B cell (primary cell): ENCODE measurements around the gene CRYM. TPM values are rescaled to one million over a fixed set of nuclear protein-coding genes. Genes with fewer than 3 reads are reported as not detected.

ENCODE experiments used
- ATAC-seq: fragments of 200-7000 bp; cut with Tn5 transposase; one replicate; pipeline ENCODE4 v1.10.0; 2021; ENCODE audit warnings: low read depth, mild to moderate bottlenecking, moderate number of reproducible peaks, moderate library complexity
- CTCF ChIA-PET: fragments of 350-600 bp; sonication (Branson Sonifier 250); formaldehyde crosslinking; loops from one replicate; lab custom pipeline; 2021; ENCODE audit warnings: antibody characterized with exemption, inconsistent platforms; lab: Charles Lee
- POLR2A ChIA-PET: fragments of 350-600 bp; sonication (Branson Sonifier 250); formaldehyde crosslinking; loops from one replicate; lab custom pipeline; 2021; ENCODE audit warnings: antibody characterized with exemption; lab: Charles Lee
- DNase-seq: peaks from one replicate; pipeline ENCODE4 v3.0.0; 2013
- H2AFZ ChIP-seq: 2 replicates; pipeline ENCODE4 v1.6.1; 2012; ENCODE audit warnings: mild to moderate bottlenecking, low read depth, low read length; ENCODE audit not compliant: insufficient read depth, poor library complexity, severe bottlenecking
- H3K27ac ChIP-seq, 2 donors: 1 replicate in 1 of 2; 2 replicates in 1 of 2; pipeline ENCODE4 v1.5.1; 2012 to 2013; ENCODE audit warnings: low read length in 2 of 2, mild to moderate bottlenecking in 2 of 2, moderate library complexity in 1 of 2
- H3K27me3 ChIP-seq, 4 experiments: fragments of 200-600 bp in 1 of 4; sonication (generic) in 1 of 4; replicated peaks in 1 of 4; 1 replicate in 2 of 4; 2 replicates in 2 of 4; pipeline versions ENCODE4 v1.6.1 to v1.7.0; 2013 to 2016; ENCODE audit warnings: low read length in 3 of 4, mild to moderate bottlenecking in 2 of 4, mixed read lengths in 1 of 4, moderate library complexity in 1 of 4; ENCODE audit not compliant: insufficient read depth in 4 of 4, control insufficient read depth in 3 of 4; ENCODE audit errors: control extremely low read depth in 1 of 4
- H3K36me3 ChIP-seq, 2 experiments: replicated peaks in 1 of 2; 1 replicate in 1 of 2; 2 replicates in 1 of 2; pipeline versions ENCODE4 v1.6.1 to v1.7.1; 2013; ENCODE audit warnings: low read length in 1 of 2; ENCODE audit not compliant: insufficient read depth in 2 of 2, control insufficient read depth in 1 of 2; ENCODE audit errors: control extremely low read depth in 1 of 2, extremely low read depth in 1 of 2
- H3K4me1 ChIP-seq, 2 donors: fragments of 200-600 bp in 1 of 2; sonication (generic) in 1 of 2; 1 replicate in 1 of 2; 2 replicates in 1 of 2; pipeline versions ENCODE4 v1.5.1 to v1.6.1; 2013 to 2017; ENCODE audit warnings: low read length in 2 of 2; ENCODE audit not compliant: control insufficient read depth in 2 of 2, insufficient read depth in 2 of 2
- H3K4me2 ChIP-seq: replicated peaks from 2 replicates; pipeline ENCODE3; 2012; ENCODE audit warnings: mild to moderate bottlenecking, low read depth, low read length; ENCODE audit not compliant: poor library complexity, severe bottlenecking
- H3K4me3 ChIP-seq, 5 experiments: fragments of 200-600 bp in 1 of 5; sonication (generic) in 1 of 5; 1 replicate in 3 of 5; 2 replicates in 2 of 5; pipeline versions ENCODE4 v1.5.1 to v1.7.0; 2011 to 2016; ENCODE audit warnings: low read length in 4 of 5, mild to moderate bottlenecking in 4 of 5, low read depth in 2 of 5, control low read depth in 1 of 5, moderate library complexity in 1 of 5; ENCODE audit not compliant: insufficient read depth in 1 of 5; ENCODE audit errors: control extremely low read depth in 1 of 5, extremely low read depth in 1 of 5
- H3K79me2 ChIP-seq: fragments of 200-600 bp; sonication (generic); one replicate; pipeline ENCODE4 v1.6.0; 2016; ENCODE audit warnings: low read length; ENCODE audit not compliant: control insufficient read depth, insufficient read depth
- H3K9ac ChIP-seq: fragments of 200-600 bp; sonication (generic); 2 replicates; pipeline ENCODE4 v1.6.1; 2017; ENCODE audit warnings: mild to moderate bottlenecking, low read length, moderate library complexity
- H3K9me3 ChIP-seq, 3 donors: one replicate each; pipeline versions ENCODE4 v1.6.1 to v1.7.1; 2013; ENCODE audit warnings: low read length in 2 of 3; ENCODE audit not compliant: control insufficient read depth in 2 of 3, insufficient read depth in 1 of 3; ENCODE audit errors: control extremely low read depth in 1 of 3
- H4K20me1 ChIP-seq: 2 replicates; pipeline ENCODE4 v1.6.0; 2012; ENCODE audit warnings: mild to moderate bottlenecking, low read length; ENCODE audit not compliant: insufficient read depth, control insufficient read depth, poor library complexity, severe bottlenecking
- H3K27ac Mint-ChIP-seq: one replicate; pipeline ENCODE4 v1.8.0; 2021; ENCODE audit warnings: mixed read lengths
- H3K27me3 Mint-ChIP-seq: one replicate; pipeline ENCODE4 v1.8.0; 2021; ENCODE audit warnings: mixed read lengths
- H3K4me1 Mint-ChIP-seq: one replicate; pipeline ENCODE4 v1.8.0; 2021; ENCODE audit warnings: mixed read lengths
- H3K4me3 Mint-ChIP-seq: one replicate; pipeline ENCODE4 v1.8.0; 2021; ENCODE audit warnings: mixed read lengths
- H3K9me3 Mint-ChIP-seq: one replicate; pipeline ENCODE4 v1.8.0; 2022; ENCODE audit warnings: mixed read lengths; ENCODE audit not compliant: insufficient read depth
- CTCF ChIP-seq: fragments of 200-600 bp; IDR thresholded peaks from one replicate; pipeline ENCODE4 v1.8.0; 2022; ENCODE audit warnings: antibody characterized with exemption, mild to moderate bottlenecking
- EZH2 ChIP-seq: IDR thresholded peaks from 2 replicates; pipeline ENCODE4 v1.6.1; 2012; ENCODE audit warnings: borderline replicate concordance, low read depth, mild to moderate bottlenecking, moderate library complexity, low read length; ENCODE audit not compliant: insufficient read depth, poor library complexity, severe bottlenecking
- WGBS: methylation state at CpG from one replicate; pipeline ENCODE4 v1.1.5; 2013; ENCODE audit warnings: missing lambda C conversion rate; ENCODE audit not compliant: insufficient coverage; 5-methylcytosine and 5-hydroxymethylcytosine counted together
- intact Hi-C: fragments of 100-400 bp; cut with micrococcal nuclease; formaldehyde crosslinking; loops from one replicate; pipeline ENCODE4 v1.10.0; 2022
- polyA plus RNA-seq: library from polyadenylated mRNA; depleted of rRNA; stranded (reverse); fragments of >200 nt; gene quantifications from 2 replicates; pipeline ENCODE4 v1.2.3, GENCODE V29; 2012
- total RNA-seq, 2 donors: library from RNA; stranded (reverse); fragments of 120-200 nt in 1 of 2; gene quantifications; 1 replicate in 1 of 2; 2 replicates in 1 of 2; pipeline versions ENCODE4 v1.2.3 to v1.2.4, GENCODE V29; 2013 to 2022

CRYM gene
- total and polyA plus RNA-seq, 2 donors (not counting 1 experiment from before 2014, with no cell fraction given) = 3.3 to 8.2 TPM

- Histone ChIP-seq H3K9ac (no peak overlapping the region), H3K9me3 (no peaks in the 10 kb centered on the region), H2AFZ (no peak overlapping the region), H3K27me3 (peaks cover 0 to 6% (median 3%) of the 10 kb centered on the region in 4 experiments), H3K4me2 (peak overlapping the region; percentile 65), H3K4me1 (peaks cover 30 to 32% of the 10 kb centered on the region in 2 donors), H3K4me3 (no peak overlapping the region), H3K79me2 (peaks cover 5% of the 10 kb centered on the region), H3K27ac (no peak overlapping the region), H4K20me1 (no peaks in the 10 kb centered on the region), H3K36me3 (no peaks in the 10 kb centered on the region)
- 94% methylated on average over 8 of the region's 12 CpGs for WGBS
- peak overlapping the region; percentile 21 for H3K4me3 Mint-ChIP-seq
- ATAC-seq (no peak), DNase-seq (no peak)
- CTCF ChIA-PET = interaction anchor here (4.0 kb wide), 1 partner anchor 14 kb away, joined by 28 read pairs; the partner anchor contains the start of gene CRYM
- peaks cover 6% of the 10 kb centered on the region for H3K27me3 Mint-ChIP-seq
- TF ChIP-seq EZH2 = no peak
- no peak for TF ChIP-seq CTCF
- POLR2A ChIA-PET = no interaction called here
- H3K27ac Mint-ChIP-seq = peak overlapping the region; percentile 58
- peaks cover 35% of the 10 kb centered on the region for H3K4me1 Mint-ChIP-seq
- intact Hi-C loops = no loop called here
- H3K9me3 Mint-ChIP-seq = no peaks in the 10 kb centered on the region
Measured at GRCh38 chr16:21262779-21263639, 15.1 kb downstream of the CRYM start.
